ENCODE data around the gene COPS8. TPM values are rescaled to one million over a fixed set of nuclear protein-coding genes. Genes with fewer than 3 reads are reported as not detected.

Gene COPS8
- total RNA-seq, 1 donor, result 123 TPM

- TF ChIP-seq CTCF (IDR thresholded peaks at IDR 0.05; ENCODE audit: insufficient read depth, low read length), result no peak
- no peak for DNase-seq (ENCODE audit: low read depth)
- H3K4me3 ChIP-seq (ENCODE audit: low read depth, low read length), result no peak overlapping the region
Measured at GRCh38 chr2:237121321-237121720, 35.6 kb downstream of the COPS8 start.

- DNase-seq (ENCODE audit: low read depth), result peak; percentile 83
- no peak overlapping the region for H3K4me3 ChIP-seq (ENCODE audit: low read depth, low read length)
- TF ChIP-seq CTCF (IDR thresholded peaks at IDR 0.05; ENCODE audit: insufficient read depth, low read length), result peak; percentile 86
Measured at GRCh38 chr2:237122214-237122666, 36.6 kb downstream of the COPS8 start.

- no peak for DNase-seq (ENCODE audit: low read depth)
- no peak overlapping the region for H3K4me3 ChIP-seq (ENCODE audit: low read depth, low read length)
- TF ChIP-seq CTCF (IDR thresholded peaks at IDR 0.05; ENCODE audit: insufficient read depth, low read length), result no peak
Measured at GRCh38 chr2:237124820-237125219, 39.1 kb downstream of the COPS8 start.

- DNase-seq (ENCODE audit: low read depth), result no peak
- H3K4me3 ChIP-seq (ENCODE audit: low read depth, low read length), result no peak overlapping the region
- no peak for TF ChIP-seq CTCF (IDR thresholded peaks at IDR 0.05; ENCODE audit: insufficient read depth, low read length)
Measured at GRCh38 chr2:237125967-237126366, 40.3 kb downstream of the COPS8 start.

GRCh38 chr2:237126519-237127174 is 41.0 kb downstream of the COPS8 start:
- no peak overlapping the region for H3K4me3 ChIP-seq (ENCODE audit: low read depth, low read length)
- peak; percentile 27 for DNase-seq (ENCODE audit: low read depth)
- no peak for TF ChIP-seq CTCF (IDR thresholded peaks at IDR 0.05; ENCODE audit: insufficient read depth, low read length)

DNA sequence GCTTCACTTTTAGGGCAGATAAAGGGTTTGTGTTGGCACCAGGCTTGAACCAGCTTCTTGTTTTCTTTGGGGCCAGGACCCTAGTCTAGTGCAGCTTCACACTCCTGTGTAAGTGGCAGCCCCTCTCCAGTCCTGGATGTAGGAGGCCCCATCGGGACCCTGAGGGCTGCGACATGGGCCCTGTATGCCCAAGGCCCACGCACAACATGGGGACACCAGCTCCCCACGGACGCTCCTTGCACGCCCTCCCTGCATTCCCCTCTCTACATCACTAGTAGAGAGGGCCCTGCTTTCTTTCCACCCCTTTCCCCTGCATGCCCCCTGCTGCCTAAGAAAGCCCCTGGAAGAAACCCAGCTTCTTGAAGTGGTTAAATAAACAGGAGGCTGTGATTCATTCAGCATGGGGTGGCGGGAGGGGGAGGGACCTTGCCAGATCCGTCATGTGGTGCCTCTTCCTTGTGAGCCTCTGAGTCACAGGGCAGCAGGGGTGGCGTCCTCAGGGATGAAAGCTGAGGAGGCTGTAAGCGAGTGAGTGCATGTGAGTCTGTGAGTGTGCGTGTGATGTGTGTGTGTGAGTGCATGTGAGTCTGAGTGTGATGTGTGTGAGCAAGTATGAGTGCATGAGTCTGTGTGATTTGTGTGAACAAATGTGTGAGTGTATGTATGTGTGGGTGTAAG is 42.5 kb downstream of the COPS8 start:
- peak; percentile 34 for TF ChIP-seq CTCF (IDR thresholded peaks at IDR 0.05; ENCODE audit: insufficient read depth, low read length)
- H3K4me3 ChIP-seq (ENCODE audit: low read depth, low read length), result no peak overlapping the region
- DNase-seq (ENCODE audit: low read depth), result peak; percentile 99

All from fibroblast of the aortic adventitia (primary cell).